Keratinocyte (primary cell): ENCODE data around the gene IL17RD.

Experiments
- EZH2 ChIP-seq: IDR thresholded peaks from one replicate; pipeline ENCODE4 v1.6.1; 2012; ENCODE audit warnings: inconsistent platforms, mild to moderate bottlenecking, low read length, moderate library complexity
- TF ChIP-seq, protein P1 (sequence below), 3 experiments: IDR thresholded peaks in 1 of 3; conservative IDR thresholded peaks in 1 of 3; optimal IDR thresholded peaks in 1 of 3; 2 replicates in 2 of 3; 3 replicates in 1 of 3; pipeline versions ENCODE3 to v1.5.1; 2011; ENCODE audit warnings: low read length in 3 of 3, mild to moderate bottlenecking in 3 of 3, moderate library complexity in 2 of 3, control low read depth in 1 of 3, inconsistent platforms in 1 of 3; ENCODE audit not compliant: insufficient read depth in 2 of 3; ENCODE audit errors: extremely low read depth in 1 of 3

DNA sequence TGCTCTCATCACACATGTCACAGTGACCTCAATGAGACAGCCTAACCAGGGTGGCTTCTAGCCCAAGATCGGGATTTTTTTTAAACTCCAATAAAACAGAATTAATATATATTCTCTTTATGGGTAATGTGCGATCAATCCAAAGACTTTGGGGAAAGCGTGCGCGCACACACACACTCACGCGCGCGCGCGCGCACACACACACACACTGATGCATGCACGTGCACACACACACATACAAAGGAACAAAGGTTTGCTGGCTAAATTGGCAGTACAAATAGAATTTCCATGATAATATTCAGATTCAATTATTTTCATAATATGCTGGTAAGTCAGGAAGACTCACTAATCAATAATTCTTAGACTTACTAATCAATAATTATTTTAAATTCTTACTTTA is 19.3 kb downstream of the IL17RD start:
- TF ChIP-seq, protein P1, sequence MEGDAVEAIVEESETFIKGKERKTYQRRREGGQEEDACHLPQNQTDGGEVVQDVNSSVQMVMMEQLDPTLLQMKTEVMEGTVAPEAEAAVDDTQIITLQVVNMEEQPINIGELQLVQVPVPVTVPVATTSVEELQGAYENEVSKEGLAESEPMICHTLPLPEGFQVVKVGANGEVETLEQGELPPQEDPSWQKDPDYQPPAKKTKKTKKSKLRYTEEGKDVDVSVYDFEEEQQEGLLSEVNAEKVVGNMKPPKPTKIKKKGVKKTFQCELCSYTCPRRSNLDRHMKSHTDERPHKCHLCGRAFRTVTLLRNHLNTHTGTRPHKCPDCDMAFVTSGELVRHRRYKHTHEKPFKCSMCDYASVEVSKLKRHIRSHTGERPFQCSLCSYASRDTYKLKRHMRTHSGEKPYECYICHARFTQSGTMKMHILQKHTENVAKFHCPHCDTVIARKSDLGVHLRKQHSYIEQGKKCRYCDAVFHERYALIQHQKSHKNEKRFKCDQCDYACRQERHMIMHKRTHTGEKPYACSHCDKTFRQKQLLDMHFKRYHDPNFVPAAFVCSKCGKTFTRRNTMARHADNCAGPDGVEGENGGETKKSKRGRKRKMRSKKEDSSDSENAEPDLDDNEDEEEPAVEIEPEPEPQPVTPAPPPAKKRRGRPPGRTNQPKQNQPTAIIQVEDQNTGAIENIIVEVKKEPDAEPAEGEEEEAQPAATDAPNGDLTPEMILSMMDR (optimal IDR thresholded peaks at IDR 0.05 in 1 of 3, IDR thresholded peaks at IDR 0.05 in 1 of 3, conservative IDR thresholded peaks at IDR 0.05 in 1 of 3; ENCODE audit: extremely low read depth in 1 of 3, insufficient read depth in 2 of 3, low read length in 3 of 3) = no peak
- TF ChIP-seq EZH2 = no peak
